Measurements from ENCODE around the gene BLTP3A.

DNA sequence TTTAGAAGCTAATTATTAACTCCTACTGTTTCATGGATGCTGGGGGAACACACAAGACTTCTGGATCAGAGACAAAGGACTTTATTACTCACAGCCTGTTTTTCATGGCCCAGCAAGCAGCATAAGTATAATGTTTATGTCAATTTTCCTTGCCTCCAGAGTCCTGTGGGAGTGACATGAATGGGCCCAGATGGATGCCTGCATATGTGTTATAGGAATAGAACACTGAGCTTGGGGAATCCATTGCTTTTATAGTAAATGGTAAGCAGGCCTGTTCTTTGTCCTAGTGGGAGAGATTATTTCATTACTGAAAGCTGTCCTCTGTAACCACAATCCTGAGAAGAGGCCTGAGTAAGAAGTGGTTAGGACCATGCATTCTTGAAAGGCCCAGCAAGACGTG lies 25.6 kb downstream of the BLTP3A start:
- TF ChIP-seq, protein P1, sequence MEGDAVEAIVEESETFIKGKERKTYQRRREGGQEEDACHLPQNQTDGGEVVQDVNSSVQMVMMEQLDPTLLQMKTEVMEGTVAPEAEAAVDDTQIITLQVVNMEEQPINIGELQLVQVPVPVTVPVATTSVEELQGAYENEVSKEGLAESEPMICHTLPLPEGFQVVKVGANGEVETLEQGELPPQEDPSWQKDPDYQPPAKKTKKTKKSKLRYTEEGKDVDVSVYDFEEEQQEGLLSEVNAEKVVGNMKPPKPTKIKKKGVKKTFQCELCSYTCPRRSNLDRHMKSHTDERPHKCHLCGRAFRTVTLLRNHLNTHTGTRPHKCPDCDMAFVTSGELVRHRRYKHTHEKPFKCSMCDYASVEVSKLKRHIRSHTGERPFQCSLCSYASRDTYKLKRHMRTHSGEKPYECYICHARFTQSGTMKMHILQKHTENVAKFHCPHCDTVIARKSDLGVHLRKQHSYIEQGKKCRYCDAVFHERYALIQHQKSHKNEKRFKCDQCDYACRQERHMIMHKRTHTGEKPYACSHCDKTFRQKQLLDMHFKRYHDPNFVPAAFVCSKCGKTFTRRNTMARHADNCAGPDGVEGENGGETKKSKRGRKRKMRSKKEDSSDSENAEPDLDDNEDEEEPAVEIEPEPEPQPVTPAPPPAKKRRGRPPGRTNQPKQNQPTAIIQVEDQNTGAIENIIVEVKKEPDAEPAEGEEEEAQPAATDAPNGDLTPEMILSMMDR (IDR thresholded peaks at IDR 0.05): no peak
- TF ChIP-seq EZH2 (IDR thresholded peaks at IDR 0.05; ENCODE audit: borderline replicate concordance, insufficient read depth, low read depth, low read length, poor library complexity, severe bottlenecking): no peak
